GM12874 (cell line): ENCODE data around the gene RELN.

Experiments
- CTCF ChIP-seq: IDR thresholded peaks from 2 replicates; pipeline ENCODE4 v1.5.1; 2011; ENCODE audit warnings: low read depth, mild to moderate bottlenecking, control low read depth, low read length, moderate library complexity; ENCODE audit not compliant: insufficient read depth

RELN gene

GRCh38 chr7:103698064-103698463 lies 291.4 kb downstream of the RELN start:
- no peak for TF ChIP-seq CTCF

- TF ChIP-seq CTCF: no peak
These were observed 293.9 kb downstream of the RELN start for GRCh38 chr7:103695521-103695920.

- TF ChIP-seq CTCF: no peak
These were observed 295.2 kb downstream of the RELN start for GRCh38 chr7:103694304-103694703.

- no peak for TF ChIP-seq CTCF
These were observed 298.2 kb downstream of the RELN start for GRCh38 chr7:103691291-103691690.

- no peak for TF ChIP-seq CTCF
These were observed 299.1 kb downstream of the RELN start for GRCh38 chr7:103690242-103690974.

GRCh38 chr7:103689255-103689654 lies 300.2 kb downstream of the RELN start:
- TF ChIP-seq CTCF: no peak

- no peak for TF ChIP-seq CTCF
These were observed 301.5 kb downstream of the RELN start for GRCh38 chr7:103687951-103688350.
